Esophagus squamous epithelium (tissue), 5 donors: Measurements from ENCODE around the gene PLCD1. TPM values are rescaled to one million over a fixed set of nuclear protein-coding genes. Genes with fewer than 3 reads are reported as not detected.

ENCODE experiments used
- DNase-seq: peaks from one replicate; lab custom pipeline; 2025; lab: John Stamatoyannopoulos, UW
- H3K27ac ChIP-seq, 4 donors: fragments of 200-600 bp; sonication (generic); one replicate each; pipeline ENCODE4 v1.5.1; 2016 to 2019; ENCODE audit warnings: mild to moderate bottlenecking in 1 of 4
- H3K27me3 ChIP-seq, 4 donors: fragments of 200-600 bp; sonication (generic); 1 replicate in 3 of 4; 2 replicates in 1 of 4; pipeline versions ENCODE4 v1.5.1 to v1.6.0; 2017 to 2021; ENCODE audit warnings: antibody characterized with exemption in 1 of 4
- H3K36me3 ChIP-seq, 3 donors: fragments of 200-600 bp; sonication (generic); one replicate each; pipeline ENCODE4 v1.5.1; 2016 to 2019
- H3K4me1 ChIP-seq, 3 donors: fragments of 200-600 bp; sonication (generic); one replicate each; pipeline ENCODE4 v1.5.1; 2017 to 2019
- H3K4me3 ChIP-seq, 4 donors: fragments of 200-600 bp; sonication (generic); 1 replicate in 3 of 4; 2 replicates in 1 of 4; pipeline ENCODE4 v1.5.1; 2016 to 2019; ENCODE audit warnings: mild to moderate bottlenecking in 2 of 4, moderate library complexity in 1 of 4
- H3K9me3 ChIP-seq, 3 donors: fragments of 200-600 bp; sonication (generic); one replicate each; pipeline ENCODE4 v1.5.1; 2016 to 2019
- CTCF ChIP-seq, 6 experiments: fragments of 450-650 bp in 4 of 6; fragments of 200-600 bp in 2 of 6; sonication (generic) in 2 of 6; IDR thresholded peaks; one replicate each; pipeline ENCODE4 v1.5.1; 2016 to 2019; ENCODE audit warnings: antibody characterized with exemption in 6 of 6, mild to moderate bottlenecking in 4 of 6, moderate library complexity in 4 of 6
- POLR2A ChIP-seq, 4 donors: fragments of 450-650 bp; IDR thresholded peaks; one replicate each; pipeline ENCODE4 v1.6.1; 2017; ENCODE audit warnings: antibody characterized with exemption in 4 of 4, mild to moderate bottlenecking in 4 of 4, moderate library complexity in 3 of 4
- WGBS, 2 donors: methylation state at CpG; one replicate each; pipeline ENCODE4 v1.1.5; 2018; 5-methylcytosine and 5-hydroxymethylcytosine counted together
- intact Hi-C: fragments of 100-400 bp; cut with DNase I; formaldehyde crosslinking; loops from one replicate; pipeline ENCODE4 v1.15.0; 2022
- total RNA-seq, 4 donors: library from RNA; depleted of rRNA; stranded (reverse); fragments of >200 nt; gene quantifications; one replicate each; pipeline ENCODE4 v1.1.0, GENCODE V29; 2016
- donor health status: DM: yes; HTN: yes; CAD: no.

Gene PLCD1
- total RNA-seq, 4 donors from 2014 or later, result 24.2 to 37.9 (median 35.0) TPM

- no peak for TF ChIP-seq POLR2A (IDR thresholded peaks at IDR 0.05)
- no peak for DNase-seq
These were observed 9.6 kb downstream of the PLCD1 start for GRCh38 chr3:38019658-38020341.

GRCh38 chr3:38018296-38019266 lies 10.9 kb downstream of the PLCD1 start:
- Histone ChIP-seq H3K4me1 (peaks cover 0 to 13% (median 0%) of the 10 kb centered on the region in 3 donors), H3K9me3 (peaks cover 0 to 6% (median 0%) of the 10 kb centered on the region in 3 donors), H3K36me3 (peaks cover 7 to 75% (median 20%) of the 10 kb centered on the region in 3 donors), H3K27ac (no peak overlapping the region), H3K27me3 (no peaks in the 10 kb centered on the region), H3K4me3 (no peak overlapping the region)
- intact Hi-C loops, result no loop called here
- DNase-seq, result no peak
- WGBS, 2 donors, result 90 to 93% methylated on average over 6 of the region's 13 CpGs
- no peak for TF ChIP-seq CTCF (IDR thresholded peaks at IDR 0.05)
- TF ChIP-seq POLR2A (IDR thresholded peaks at IDR 0.05), result no peak

More at GRCh38 chr3:38019658-38020341, 9.6 kb downstream of the PLCD1 start:
- intact Hi-C loops, result no loop called here
- 84 to 91% methylated on average over 9 to 10 of the region's 10 CpGs for WGBS, 2 donors
- Histone ChIP-seq H3K4me1 (peaks cover 0 to 21% (median 0%) of the 10 kb centered on the region in 3 donors), H3K27me3 (no peaks in the 10 kb centered on the region), H3K4me3 (no peak overlapping the region), H3K36me3 (peaks cover 7 to 63% (median 20%) of the 10 kb centered on the region in 3 donors), H3K9me3 (peaks cover 0 to 6% (median 0%) of the 10 kb centered on the region in 3 donors), H3K27ac (no peak overlapping the region)

- peaks cover 7 to 83% (median 20%) of the 10 kb centered on the region in 3 donors for H3K36me3 ChIP-seq
- H3K4me3 ChIP-seq, result no peak overlapping the region
- no peak for TF ChIP-seq POLR2A (IDR thresholded peaks at IDR 0.05)
- no peak for TF ChIP-seq CTCF (IDR thresholded peaks at IDR 0.05)
- H3K4me1 ChIP-seq, result peaks cover 0 to 4% (median 0%) of the 10 kb centered on the region in 3 donors
- peaks cover 0 to 6% (median 0%) of the 10 kb centered on the region in 3 donors for H3K9me3 ChIP-seq
- H3K27ac ChIP-seq, result no peak overlapping the region
- intact Hi-C loops, result no loop called here
- 74 to 88% methylated on average over 4 to 7 of the region's 9 CpGs for WGBS, 2 donors
- H3K27me3 ChIP-seq, result no peaks in the 10 kb centered on the region
- no peak for DNase-seq
These were observed 11.8 kb downstream of the PLCD1 start for GRCh38 chr3:38017445-38018295.

- Histone ChIP-seq H3K9me3 (peaks cover 0 to 6% (median 0%) of the 10 kb centered on the region in 3 donors), H3K36me3 (peaks cover 7 to 91% (median 20%) of the 10 kb centered on the region in 3 donors), H3K27ac (no peak overlapping the region), H3K27me3 (no peaks in the 10 kb centered on the region), H3K4me3 (no peak overlapping the region), H3K4me1 (no peaks in the 10 kb centered on the region)
- intact Hi-C loops, result no loop called here
- 75 to 100% methylated on average over 3 to 6 of the region's 6 CpGs for WGBS, 2 donors
- TF ChIP-seq CTCF (IDR thresholded peaks at IDR 0.05) (no peak), POLR2A (IDR thresholded peaks at IDR 0.05) (no peak)
- no peak for DNase-seq
These were observed 12.5 kb downstream of the PLCD1 start for GRCh38 chr3:38016847-38017444.
